GM12872 (cell line): ENCODE measurements around the gene RCBTB1.

Source experiments
- CTCF ChIP-seq: IDR thresholded peaks from 3 replicates; pipeline ENCODE4 v1.5.1; 2011; ENCODE audit warnings: low read depth, mild to moderate bottlenecking, low read length, moderate library complexity; ENCODE audit not compliant: insufficient read depth

Gene RCBTB1

GRCh38 chr13:49627831-49628652, 42.7 kb upstream of the RCBTB1 start, which contains the start of gene ARL11:
Gene ARL11, plus strand, starts transcription at chr13:49628507. Its CDS starts 1,941 bp downstream, at chr13:49630448.
- no peak for TF ChIP-seq CTCF

- no peak for TF ChIP-seq CTCF
Measured at GRCh38 chr13:49625392-49626079, 40.2 kb upstream of the RCBTB1 start.

- TF ChIP-seq CTCF = no peak
Measured at GRCh38 chr13:49624229-49624628, 38.9 kb upstream of the RCBTB1 start.

GRCh38 chr13:49622174-49622946, 37.0 kb upstream of the RCBTB1 start:
- no peak for TF ChIP-seq CTCF

GRCh38 chr13:49620170-49620621, 34.8 kb upstream of the RCBTB1 start:
- TF ChIP-seq CTCF = no peak

- TF ChIP-seq CTCF = no peak
Measured at GRCh38 chr13:49616676-49617065, 31.3 kb upstream of the RCBTB1 start.

- no peak for TF ChIP-seq CTCF
Measured at GRCh38 chr13:49615836-49616675, 30.7 kb upstream of the RCBTB1 start.
